ENCODE measurements around the gene FRMPD2. TPM values are rescaled to one million over a fixed set of nuclear protein-coding genes. Genes with fewer than 3 reads are reported as not detected.

FRMPD2 gene
- total RNA-seq, 1 experiment from 2014 or later: 0.30 TPM

- no peak for ATAC-seq
- BruUV-seq (replicated peaks): no TSS peak
- no peaks in the 10 kb centered on the region for H3K9me3 ChIP-seq (ENCODE audit: control insufficient read depth in 1 of 2, insufficient read depth in 1 of 2, low read depth in 1 of 2, low read length in 2 of 2)
- H4K20me1 ChIP-seq (ENCODE audit: insufficient read depth): no peaks in the 10 kb centered on the region
- no peak overlapping the region for H3K4me2 ChIP-seq (ENCODE audit: low read length)
- intact Hi-C loops (cut with micrococcal nuclease): no loop called here
- no peak overlapping the region for H2AFZ ChIP-seq (ENCODE audit: low read depth, low read length, poor library complexity, severe bottlenecking)
- peak overlapping the region; percentile 10; the same call in 1 of the 2 replicates for H3K27ac ChIP-seq (ENCODE audit: low read depth, low read length)
- peaks cover 4 to 23% of the 10 kb centered on the region in 2 experiments; a peak in 3 of 4 replicates for H3K4me1 ChIP-seq (ENCODE audit: control insufficient read depth in 1 of 2, insufficient read depth in 2 of 2, low read length in 2 of 2)
- no peaks in the 10 kb centered on the region for H3K36me3 ChIP-seq (ENCODE audit: control insufficient read depth in 1 of 2, insufficient read depth in 2 of 2, low read length in 2 of 2)
- no peak overlapping the region for H3K4me3 ChIP-seq (replicated peaks in 1 of 2; ENCODE audit: low read depth in 1 of 2, low read length in 2 of 2)
- TF ChIP-seq POLR2AphosphoS5 (IDR thresholded peaks at IDR 0.05; ENCODE audit: low read depth, low read length) (no peak), SP1 (IDR thresholded peaks at IDR 0.05; ENCODE audit: low read depth) (no peak), ZFX (IDR thresholded peaks at IDR 0.05) (no peak), EGR1 (IDR thresholded peaks at IDR 0.05; ENCODE audit: low read depth) (no peak), YY1 (IDR thresholded peaks at IDR 0.05; ENCODE audit: extremely low read depth, insufficient replicate concordance, low read depth, low read length) (no peak), CBX3 (IDR thresholded peaks at IDR 0.05; ENCODE audit: low read depth) (no peak), EZH2phosphoT487 (IDR thresholded peaks at IDR 0.05; ENCODE audit: borderline replicate concordance) (no peak)
- ChIA-PET POLR2A (no interaction called here), RAD21 (ENCODE audit: low non-redundant PET in 1 of 2, low total read pairs in 2 of 2, uncharacterized antibody in 2 of 2, unreplicated experiment in 2 of 2) (no interaction called here), CTCF (no interaction called here)
- no peaks in the 10 kb centered on the region for H3K27me3 ChIP-seq (ENCODE audit: insufficient read depth, low read length)
- no peak overlapping the region for H3K9ac ChIP-seq (ENCODE audit: low read length)
- H3K79me2 ChIP-seq (ENCODE audit: insufficient read depth, low read length): no peaks in the 10 kb centered on the region
- no peak for DNase-seq (ENCODE audit: low read depth, low spot score)
- no peaks in the 10 kb centered on the region for H3K9me2 ChIP-seq (ENCODE audit: insufficient read depth)
Measured at GRCh38 chr10:48251525-48252353, 22.8 kb downstream of the FRMPD2 start.

DNA sequence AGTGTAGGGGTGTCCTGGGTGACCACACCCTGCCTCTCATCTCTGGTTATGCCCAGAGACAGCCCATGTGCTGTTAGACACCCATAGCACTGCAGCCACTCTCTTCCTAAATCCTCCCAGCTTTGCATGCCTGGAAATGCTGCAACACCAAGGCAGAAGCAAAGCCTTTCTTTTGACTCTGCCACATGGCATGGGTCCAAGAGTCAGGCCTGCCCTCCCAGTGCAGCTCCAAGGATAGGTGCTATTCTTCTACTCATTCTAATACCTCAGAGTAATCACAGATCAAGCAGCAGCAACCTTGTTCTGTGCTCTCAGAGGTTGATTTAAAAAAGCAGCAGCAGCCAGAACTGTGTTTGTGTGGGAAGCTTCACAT lies 23.4 kb downstream of the FRMPD2 start:
- DNase-seq (ENCODE audit: low read depth, low spot score) (no peak), ATAC-seq (no peak)
- Histone ChIP-seq H3K27me3 (ENCODE audit: insufficient read depth, low read length) (no peaks in the 10 kb centered on the region), H3K36me3 (ENCODE audit: control insufficient read depth in 1 of 2, insufficient read depth in 2 of 2, low read length in 2 of 2) (no peaks in the 10 kb centered on the region), H4K20me1 (ENCODE audit: insufficient read depth) (no peaks in the 10 kb centered on the region), H3K9me2 (ENCODE audit: insufficient read depth) (no peaks in the 10 kb centered on the region), H3K4me3 (replicated peaks in 1 of 2; ENCODE audit: low read depth in 1 of 2, low read length in 2 of 2) (no peak overlapping the region), H2AFZ (ENCODE audit: low read depth, low read length, poor library complexity, severe bottlenecking) (no peak overlapping the region), H3K27ac (ENCODE audit: low read depth, low read length) (peak overlapping the region; percentile 10; the same call in 1 of the 2 replicates), H3K4me2 (ENCODE audit: low read length) (no peak overlapping the region), H3K79me2 (ENCODE audit: insufficient read depth, low read length) (no peaks in the 10 kb centered on the region), H3K9ac (ENCODE audit: low read length) (no peak overlapping the region), H3K9me3 (ENCODE audit: control insufficient read depth in 1 of 2, insufficient read depth in 1 of 2, low read depth in 1 of 2, low read length in 2 of 2) (no peaks in the 10 kb centered on the region), H3K4me1 (ENCODE audit: control insufficient read depth in 1 of 2, insufficient read depth in 2 of 2, low read length in 2 of 2) (peaks cover 4 to 23% of the 10 kb centered on the region in 2 experiments; a peak in 3 of 4 replicates)
- CTCF ChIA-PET: no interaction called here
- POLR2A ChIA-PET: no interaction called here
- intact Hi-C loops (cut with micrococcal nuclease): no loop called here
- TF ChIP-seq JUND (IDR thresholded peaks at IDR 0.05): no peak
- TF ChIP-seq TCF7L2 (IDR thresholded peaks at IDR 0.05; ENCODE audit: borderline replicate concordance, extremely low read depth, insufficient read depth, insufficient read length): no peak
- TF ChIP-seq YY1 (IDR thresholded peaks at IDR 0.05; ENCODE audit: extremely low read depth, insufficient replicate concordance, low read depth, low read length): no peak
- TF ChIP-seq SRF (IDR thresholded peaks at IDR 0.05; ENCODE audit: low read depth): no peak
- TF ChIP-seq CTCF (IDR thresholded peaks at IDR 0.05 in 2 of 3, conservative IDR thresholded peaks at IDR 0.05 in 1 of 3; ENCODE audit: borderline replicate concordance in 1 of 3, insufficient read depth in 1 of 3, low read depth in 2 of 3, low read length in 2 of 3): no peak
- no peak for TF ChIP-seq POLR2A (IDR thresholded peaks at IDR 0.05; ENCODE audit: borderline replicate concordance, extremely low read depth, insufficient read depth, insufficient read length)
- TF ChIP-seq CBX3 (IDR thresholded peaks at IDR 0.05; ENCODE audit: low read depth): no peak
- no peak for TF ChIP-seq ZNF274 (IDR thresholded peaks at IDR 0.05; ENCODE audit: low read depth, low read length)
- no peak for TF ChIP-seq REST (IDR thresholded peaks at IDR 0.05; ENCODE audit: low read depth)
- TF ChIP-seq SP1 (IDR thresholded peaks at IDR 0.05; ENCODE audit: low read depth): no peak
- TF ChIP-seq SIN3A (IDR thresholded peaks at IDR 0.05; ENCODE audit: low read depth): no peak
- RAD21 ChIA-PET (ENCODE audit: low non-redundant PET in 1 of 2, low total read pairs in 2 of 2, uncharacterized antibody in 2 of 2, unreplicated experiment in 2 of 2): no interaction called here
- BruUV-seq (replicated peaks): no TSS peak
